Trophoblast cell (in vitro differentiated cells and primary cell): Measurements from ENCODE around the gene ZBTB7B.

Experiments
- DNase-seq, 2 donors: peaks; one replicate each; pipeline ENCODE4 v3.0.0-alpha.2; 2016
- H2AFZ ChIP-seq: 2 replicates; pipeline ENCODE4 v1.6.1; 2013; ENCODE audit warnings: low read length, moderate library complexity, mild to moderate bottlenecking; ENCODE audit not compliant: insufficient read depth, poor library complexity
- H2AK5ac ChIP-seq: 2 replicates; pipeline ENCODE4 v1.6.1; 2013; ENCODE audit warnings: mild to moderate bottlenecking, low read length
- H2BK120ac ChIP-seq: 2 replicates; pipeline ENCODE4 v1.6.1; 2013; ENCODE audit warnings: low read length, mild to moderate bottlenecking, moderate library complexity; ENCODE audit not compliant: insufficient read depth, poor library complexity
- H2BK12ac ChIP-seq: 2 replicates; pipeline ENCODE4 v1.6.1; 2013; ENCODE audit warnings: mild to moderate bottlenecking, low read length, moderate library complexity
- H2BK5ac ChIP-seq: 2 replicates; pipeline ENCODE4 v1.6.1; 2013; ENCODE audit warnings: low read length, low read depth, moderate library complexity, mild to moderate bottlenecking; ENCODE audit not compliant: poor library complexity
- H3K14ac ChIP-seq: 2 replicates; pipeline ENCODE4 v1.6.1; 2013; ENCODE audit warnings: mild to moderate bottlenecking, low read length
- H3K18ac ChIP-seq: 2 replicates; pipeline ENCODE4 v1.6.1; 2013; ENCODE audit warnings: mild to moderate bottlenecking, low read length
- H3K23ac ChIP-seq: 2 replicates; pipeline ENCODE4 v1.6.1; 2013; ENCODE audit warnings: low read length
- H3K27ac ChIP-seq: 2 replicates; pipeline ENCODE4 v1.5.1; 2013; ENCODE audit warnings: low read depth, mild to moderate bottlenecking, inconsistent platforms, low read length, moderate library complexity
- H3K27me3 ChIP-seq: 2 replicates; pipeline ENCODE4 v1.6.1; 2013; ENCODE audit warnings: inconsistent platforms, mild to moderate bottlenecking, low read length, moderate library complexity; ENCODE audit not compliant: insufficient read depth
- H3K36me3 ChIP-seq, 2 experiments: 1 replicate in 1 of 2; 2 replicates in 1 of 2; pipeline ENCODE4 v1.6.1; 2013; ENCODE audit warnings: low read length in 2 of 2, mild to moderate bottlenecking in 2 of 2, moderate library complexity in 1 of 2; ENCODE audit not compliant: insufficient read depth in 2 of 2, control insufficient read depth in 1 of 2
- H3K4ac ChIP-seq: 2 replicates; pipeline ENCODE4 v1.6.1; 2013; ENCODE audit warnings: low read depth, mild to moderate bottlenecking, low read length, moderate library complexity
- H3K4me1 ChIP-seq, 2 experiments: 1 replicate in 1 of 2; 2 replicates in 1 of 2; pipeline ENCODE4 v1.6.1; 2013; ENCODE audit warnings: low read length in 2 of 2, mild to moderate bottlenecking in 2 of 2, moderate library complexity in 1 of 2; ENCODE audit not compliant: insufficient read depth in 2 of 2, control insufficient read depth in 1 of 2
- H3K4me2 ChIP-seq: 2 replicates; pipeline ENCODE4 v1.6.1; 2013; ENCODE audit warnings: inconsistent platforms, mild to moderate bottlenecking, low read length, moderate library complexity
- H3K4me3 ChIP-seq: 2 replicates; pipeline ENCODE4 v1.5.1; 2013; ENCODE audit warnings: mild to moderate bottlenecking, low read depth, low read length, inconsistent platforms
- H3K79me1 ChIP-seq: one replicate; pipeline ENCODE4 v1.6.1; 2013; ENCODE audit warnings: low read length
- H3K79me2 ChIP-seq: 2 replicates; pipeline ENCODE4 v1.6.1; 2013; ENCODE audit warnings: low read length, mild to moderate bottlenecking; ENCODE audit not compliant: control insufficient read depth, insufficient read depth, poor library complexity
- H3K9ac ChIP-seq: 2 replicates; pipeline ENCODE4 v1.6.1; 2013; ENCODE audit warnings: mild to moderate bottlenecking, low read length
- H3K9me3 ChIP-seq: 2 replicates; pipeline ENCODE4 v1.6.1; 2013; ENCODE audit warnings: low read depth, mild to moderate bottlenecking, control low read depth, inconsistent platforms, low read length; ENCODE audit not compliant: insufficient read depth
- H4K12ac ChIP-seq: 2 replicates; pipeline ENCODE4 v1.6.1; 2013; ENCODE audit warnings: low read depth, mild to moderate bottlenecking, low read length, moderate library complexity
- H4K8ac ChIP-seq: 2 replicates; pipeline ENCODE4 v1.6.1; 2013; ENCODE audit warnings: low read depth, mild to moderate bottlenecking, low read length, moderate library complexity
- H4K91ac ChIP-seq: one replicate; pipeline ENCODE4 v1.6.1; 2013; ENCODE audit warnings: low read depth, mild to moderate bottlenecking, low read length, moderate library complexity
- WGBS: extraction: QIAGEN DNeasy Blood & Tissue Kit; methylation state at CpG from one replicate; pipeline ENCODE4 v1.1.7; 2013; ENCODE audit warnings: missing lambda C conversion rate; ENCODE audit not compliant: insufficient read length, insufficient coverage; ENCODE audit errors: extremely low coverage; 5-methylcytosine and 5-hydroxymethylcytosine counted together

ZBTB7B gene

DNA sequence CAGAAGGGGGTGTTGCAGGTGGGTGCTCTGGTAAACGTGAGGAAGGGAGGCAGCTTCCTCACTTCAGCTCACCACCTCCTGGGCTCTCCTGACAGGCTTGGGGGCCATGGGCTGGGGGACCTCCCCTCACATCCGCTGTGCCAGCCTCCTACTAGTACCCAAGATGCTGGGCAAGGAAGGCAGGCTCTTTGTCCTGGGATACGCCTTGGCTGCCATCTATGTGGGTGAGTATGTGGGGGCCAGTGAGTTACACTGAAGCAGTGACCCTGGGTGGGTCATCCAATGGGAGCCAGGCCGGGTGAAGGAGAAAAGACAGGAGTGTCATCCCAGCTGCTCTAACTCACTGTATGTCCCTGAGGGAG, 36.7 kb downstream of the ZBTB7B start:
- Histone ChIP-seq H3K14ac (no peak overlapping the region), H3K4ac (no peak overlapping the region), H3K4me2 (no peak overlapping the region), H3K4me3 (no peak overlapping the region), H3K27ac (no peak overlapping the region), H2BK12ac (no peak overlapping the region), H4K91ac (no peak overlapping the region), H3K79me2 (no peaks in the 10 kb centered on the region), H3K79me1 (no peaks in the 10 kb centered on the region), H3K18ac (no peak overlapping the region), H2AFZ (no peak overlapping the region), H3K23ac (no peak overlapping the region), H3K36me3 (no peaks in the 10 kb centered on the region), H3K9ac (no peak overlapping the region), H3K27me3 (no peaks in the 10 kb centered on the region), H3K4me1 (peaks cover 9% of the 10 kb centered on the region in 2 experiments), H2BK120ac (no peak overlapping the region), H2AK5ac (no peak overlapping the region), H3K9me3 (no peaks in the 10 kb centered on the region), H4K8ac (no peak overlapping the region), H2BK5ac (no peak overlapping the region), H4K12ac (no peak overlapping the region)
- WGBS, result no CpG with 5 or more reads among the region's 4 CpGs
- DNase-seq, result no peak

DNA sequence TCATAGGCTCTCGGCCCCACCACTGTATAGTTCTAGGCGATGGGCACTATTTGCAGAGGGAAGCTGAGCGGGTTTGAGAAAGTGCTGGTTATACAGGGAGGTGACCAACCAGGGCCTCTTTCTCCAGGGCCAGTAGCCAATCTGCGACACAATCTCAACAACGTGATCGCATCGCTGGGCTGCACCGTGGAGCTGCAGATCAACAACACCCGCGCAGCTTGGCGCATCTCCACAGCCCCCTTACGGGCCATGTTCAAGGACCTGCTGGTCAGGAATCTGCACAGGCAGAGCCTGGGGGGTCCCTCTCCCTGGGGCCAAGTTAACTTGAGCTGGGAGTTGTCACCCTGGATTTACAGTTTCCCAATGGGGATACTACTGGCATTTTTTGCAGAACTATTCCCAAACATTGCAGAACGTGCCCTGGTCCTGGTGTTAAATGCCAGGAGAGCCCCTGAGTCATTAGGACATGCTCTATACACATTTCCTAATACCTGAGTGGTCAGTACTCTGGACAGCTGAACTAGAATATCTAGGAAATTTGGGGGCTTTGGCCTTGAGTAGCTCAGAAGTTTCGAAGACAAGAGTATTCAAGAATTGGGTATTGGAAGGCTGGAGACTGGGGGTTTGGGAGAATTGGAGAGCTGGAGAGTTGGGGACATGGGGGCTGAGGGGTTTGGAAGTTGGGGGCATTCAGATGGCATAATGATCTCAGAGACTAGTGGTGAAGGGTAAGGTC, 37.9 kb downstream of the ZBTB7B start:
- Histone ChIP-seq H3K18ac (no peak overlapping the region), H3K4ac (no peak overlapping the region), H3K27me3 (no peaks in the 10 kb centered on the region), H3K79me2 (no peaks in the 10 kb centered on the region), H3K4me1 (peaks cover 9 to 13% of the 10 kb centered on the region in 2 experiments), H2BK5ac (no peak overlapping the region), H3K23ac (no peak overlapping the region), H3K9ac (no peak overlapping the region), H3K9me3 (no peaks in the 10 kb centered on the region), H3K36me3 (no peaks in the 10 kb centered on the region), H4K12ac (no peak overlapping the region), H2AK5ac (no peak overlapping the region), H2BK120ac (no peak overlapping the region), H4K91ac (no peak overlapping the region), H2BK12ac (no peak overlapping the region), H3K4me3 (no peak overlapping the region), H3K4me2 (no peak overlapping the region), H2AFZ (no peak overlapping the region), H3K27ac (no peak overlapping the region), H3K79me1 (peaks cover 3% of the 10 kb centered on the region), H4K8ac (no peak overlapping the region), H3K14ac (no peak overlapping the region)
- DNase-seq, result no peak
- no CpG with 5 or more reads among the region's 14 CpGs for whole genome bisulfite sequencing

DNA sequence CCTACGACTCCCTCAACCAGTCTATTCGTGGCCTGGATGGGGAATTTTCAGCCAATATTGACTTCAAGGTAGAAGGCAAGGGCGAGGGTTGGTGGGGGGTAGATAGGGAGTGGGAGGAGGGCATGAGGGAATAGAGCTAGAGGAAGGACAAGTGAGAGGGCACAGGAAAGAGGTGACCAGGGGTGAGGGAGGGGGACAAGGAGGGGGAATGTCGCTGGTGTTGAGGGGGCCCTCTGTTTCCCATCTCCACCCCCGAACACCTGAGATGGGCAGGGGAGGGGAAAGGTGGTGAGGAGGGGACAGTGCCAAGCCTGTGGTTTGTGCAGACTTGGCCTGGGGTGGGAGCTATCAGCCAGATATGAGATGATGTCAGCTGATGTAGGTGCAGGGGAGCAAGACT, 40.2 kb downstream of the ZBTB7B start:
- Histone ChIP-seq H3K23ac (no peak overlapping the region), H3K79me2 (no peaks in the 10 kb centered on the region), H3K14ac (no peak overlapping the region), H4K8ac (no peak overlapping the region), H3K18ac (no peak overlapping the region), H2AFZ (no peak overlapping the region), H2BK5ac (no peak overlapping the region), H4K91ac (no peak overlapping the region), H3K9me3 (no peaks in the 10 kb centered on the region), H3K4me1 (peaks cover 9 to 11% of the 10 kb centered on the region in 2 experiments), H3K9ac (no peak overlapping the region), H2BK120ac (no peak overlapping the region), H4K12ac (no peak overlapping the region), H3K36me3 (no peaks in the 10 kb centered on the region), H3K79me1 (peaks cover 3% of the 10 kb centered on the region), H3K27me3 (no peaks in the 10 kb centered on the region), H3K27ac (no peak overlapping the region), H3K4me2 (no peak overlapping the region), H2BK12ac (no peak overlapping the region), H3K4ac (no peak overlapping the region), H3K4me3 (no peak overlapping the region), H2AK5ac (no peak overlapping the region)
- WGBS, result no CpG with 5 or more reads among the region's 5 CpGs
- DNase-seq, result no peak

DNA sequence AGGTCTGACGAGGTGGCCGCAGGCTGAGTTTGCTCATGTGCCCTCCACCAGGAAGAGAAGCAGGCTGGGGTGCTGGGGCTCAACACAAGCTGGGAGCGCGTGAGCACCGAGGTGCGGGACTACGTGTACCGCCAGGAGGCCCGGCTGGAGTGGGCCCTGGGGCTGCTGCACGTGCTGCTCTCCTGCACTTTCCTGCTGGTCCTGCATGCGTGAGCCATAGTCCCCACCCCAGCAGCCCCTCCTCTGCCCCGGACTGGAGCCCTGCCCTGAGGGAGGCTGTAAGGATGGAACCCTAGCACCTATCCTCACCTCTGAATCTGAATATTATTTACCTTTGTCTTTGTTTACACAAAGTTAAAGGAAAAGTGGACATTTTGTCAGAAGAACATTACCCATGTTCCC, 40.7 kb downstream of the ZBTB7B start:
- Histone ChIP-seq H3K4ac (no peak overlapping the region), H3K27me3 (no peaks in the 10 kb centered on the region), H3K4me1 (peaks cover 5 to 6% of the 10 kb centered on the region in 2 experiments), H3K36me3 (no peaks in the 10 kb centered on the region), H3K14ac (no peak overlapping the region), H3K23ac (no peak overlapping the region), H3K79me2 (no peaks in the 10 kb centered on the region), H3K4me2 (no peak overlapping the region), H2AFZ (no peak overlapping the region), H2AK5ac (no peak overlapping the region), H4K12ac (no peak overlapping the region), H3K18ac (no peak overlapping the region), H3K9ac (no peak overlapping the region), H3K79me1 (peaks cover 3% of the 10 kb centered on the region), H2BK5ac (no peak overlapping the region), H4K91ac (no peak overlapping the region), H4K8ac (no peak overlapping the region), H3K9me3 (no peaks in the 10 kb centered on the region), H3K4me3 (no peak overlapping the region), H3K27ac (no peak overlapping the region), H2BK12ac (no peak overlapping the region), H2BK120ac (no peak overlapping the region)
- DNase-seq, result no peak
- WGBS, result no CpG with 5 or more reads among the region's 12 CpGs
